DMS153 treated with DMSO at 0.1 percent for 48 hours (cell line): ENCODE measurements around the gene FBXO34.
"Not testable (repeated sequence)": the region's sequence is repeated elsewhere in the genome, so short reads cannot be mapped to it uniquely, and the experiment has no call there.

ENCODE experiments used
- DNase-seq: peaks from one replicate; lab custom pipeline; 2025; ENCODE audit not compliant: unreplicated experiment; lab: John Stamatoyannopoulos, UW

Gene FBXO34

DNA sequence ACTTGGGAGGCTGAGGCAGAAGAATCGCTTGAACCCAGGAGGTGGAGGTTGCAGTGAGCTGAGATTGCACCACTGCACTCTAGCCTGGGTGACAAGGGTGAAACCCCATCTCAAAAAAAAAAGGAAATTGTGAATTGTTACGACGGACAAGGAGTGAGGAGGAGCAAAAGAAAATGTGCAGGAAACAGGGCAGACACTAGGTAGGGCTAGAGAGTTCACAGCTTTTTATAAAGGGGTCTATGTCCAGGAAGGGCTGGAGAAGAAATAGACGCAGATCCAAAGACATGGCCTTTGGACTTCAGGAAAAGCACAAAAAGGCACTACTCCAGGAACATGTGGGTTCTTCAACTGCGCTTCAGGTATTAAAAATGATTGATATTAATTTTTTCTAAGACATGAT, 106.0 kb downstream of the FBXO34 start:
- DNase-seq = no peak

DNA sequence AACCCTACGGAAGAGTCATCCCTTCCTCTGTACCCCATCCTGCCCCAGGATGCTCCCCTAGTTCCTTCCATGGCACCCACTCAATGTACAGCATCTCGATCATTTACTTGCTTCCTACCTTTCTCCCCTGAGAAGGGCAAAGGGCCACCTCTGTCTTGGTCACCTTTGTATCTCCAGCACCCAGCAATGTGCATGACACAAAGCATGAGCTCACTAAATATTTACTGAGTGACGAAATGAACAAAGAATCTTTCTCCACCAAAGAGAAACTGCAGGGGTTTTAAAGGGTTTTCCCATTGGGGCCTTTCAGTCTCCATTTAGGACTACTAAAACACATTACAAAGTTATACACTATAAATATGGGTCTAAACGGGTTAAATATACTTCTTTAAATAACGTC, 109.8 kb downstream of the FBXO34 start:
- DNase-seq = no peak

DNA sequence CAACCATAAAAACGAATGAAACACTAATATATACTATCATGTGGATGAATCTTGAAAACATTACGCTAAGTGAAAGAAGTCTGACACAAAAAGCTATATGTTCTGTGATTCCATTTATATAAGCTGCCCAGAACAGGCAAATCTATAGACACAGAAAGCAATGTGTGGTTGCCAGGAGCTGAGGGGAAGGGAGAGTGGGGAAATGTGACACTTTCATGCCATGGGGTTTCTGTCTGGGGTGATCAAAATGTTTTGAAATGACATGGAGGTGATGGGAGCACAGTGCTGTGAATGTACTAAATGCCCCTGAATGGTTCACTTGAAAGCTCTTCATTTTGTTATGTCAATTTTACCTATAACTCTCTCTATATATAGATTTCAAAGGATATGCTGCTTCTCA, 110.3 kb downstream of the FBXO34 start:
- no peak for DNase-seq

DNA sequence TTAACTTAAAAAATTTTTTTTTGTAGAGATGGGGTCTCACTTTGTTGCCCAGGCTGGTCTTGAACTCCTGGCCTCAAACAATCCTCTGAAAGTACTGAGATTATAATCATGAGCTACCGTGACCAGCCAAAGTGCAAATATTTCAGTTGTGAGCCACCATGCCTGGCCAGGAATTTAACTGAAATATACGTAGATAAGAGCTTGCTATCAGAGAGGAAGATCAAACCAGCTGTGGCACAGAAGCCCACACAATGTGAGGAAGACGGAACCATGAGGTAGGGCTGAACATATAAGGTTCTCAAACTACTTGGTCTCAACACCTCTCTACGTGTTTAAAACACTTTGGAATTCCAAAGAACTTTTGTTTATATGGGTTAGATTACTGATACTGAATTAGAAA, 111.3 kb downstream of the FBXO34 start:
- DNase-seq = no peak

DNA sequence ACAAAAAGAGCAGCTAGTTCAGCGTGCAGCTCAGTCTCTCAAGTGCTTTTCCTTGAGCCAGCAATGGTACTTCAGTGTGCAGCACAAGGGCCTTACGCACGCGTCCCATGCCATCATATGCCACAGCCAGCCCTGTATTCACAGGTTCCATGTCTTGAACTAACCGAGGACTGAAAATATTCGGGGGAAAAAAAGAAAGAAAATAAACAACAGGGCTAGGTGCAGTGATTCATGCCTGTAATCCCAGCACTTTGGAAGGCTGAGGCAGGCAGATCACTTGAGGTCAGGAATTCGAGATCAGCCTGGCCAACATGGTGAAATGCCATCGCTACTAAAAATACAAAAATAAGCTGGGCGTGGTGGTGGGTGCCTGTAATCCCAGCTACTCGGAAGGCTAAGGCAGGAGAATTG, 111.8 kb downstream of the FBXO34 start:
- not testable (repeated sequence) for DNase-seq

DNA sequence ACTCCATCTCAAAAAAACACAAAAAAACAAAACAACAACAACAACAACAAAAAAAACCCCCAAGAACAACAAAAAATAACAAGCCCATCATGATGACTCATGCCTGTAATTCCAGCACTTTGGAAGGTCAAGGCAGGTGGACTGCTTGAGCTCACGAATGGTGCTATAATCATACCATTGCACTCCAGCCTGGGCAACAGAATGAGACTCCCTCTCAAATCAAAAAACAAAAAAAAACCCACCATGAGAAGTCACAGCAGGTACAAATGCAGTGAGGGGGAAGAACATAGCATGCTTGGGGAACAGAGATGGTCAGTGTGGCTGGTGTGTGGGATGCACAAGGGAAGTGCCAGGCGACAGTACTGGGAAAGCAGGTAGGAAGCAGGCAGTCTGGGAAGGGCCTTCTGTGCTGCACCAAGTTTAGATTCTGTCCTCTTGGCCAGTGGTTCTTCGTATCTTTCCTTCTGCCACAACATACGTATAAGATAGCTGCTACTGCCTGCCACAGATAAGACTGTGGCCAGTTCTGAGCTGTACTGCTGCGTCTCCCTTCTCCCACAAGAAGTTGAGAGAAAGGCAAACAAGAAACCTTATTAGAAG, 112.4 kb downstream of the FBXO34 start:
- DNase-seq = no peak

DNA sequence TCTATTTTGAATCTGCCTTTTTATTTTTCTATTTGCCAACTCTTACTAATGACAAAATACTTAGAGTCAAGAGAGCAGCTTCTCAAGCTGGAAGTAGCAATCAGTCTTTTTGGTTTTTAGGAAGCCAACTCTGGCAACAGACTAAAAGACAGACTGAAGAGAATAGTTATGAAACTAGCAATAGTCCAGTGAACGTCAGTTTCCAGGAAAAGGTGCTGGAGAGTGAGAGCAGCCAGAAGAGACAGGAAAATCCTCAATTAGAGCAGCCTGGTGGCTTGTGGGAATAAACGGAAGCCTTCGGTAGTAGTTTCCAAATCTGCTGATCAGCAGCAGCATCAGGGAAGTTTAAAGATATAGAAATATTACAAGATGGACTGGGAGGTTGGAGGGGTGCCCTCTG, 113.3 kb downstream of the FBXO34 start:
- DNase-seq = no peak

DNA sequence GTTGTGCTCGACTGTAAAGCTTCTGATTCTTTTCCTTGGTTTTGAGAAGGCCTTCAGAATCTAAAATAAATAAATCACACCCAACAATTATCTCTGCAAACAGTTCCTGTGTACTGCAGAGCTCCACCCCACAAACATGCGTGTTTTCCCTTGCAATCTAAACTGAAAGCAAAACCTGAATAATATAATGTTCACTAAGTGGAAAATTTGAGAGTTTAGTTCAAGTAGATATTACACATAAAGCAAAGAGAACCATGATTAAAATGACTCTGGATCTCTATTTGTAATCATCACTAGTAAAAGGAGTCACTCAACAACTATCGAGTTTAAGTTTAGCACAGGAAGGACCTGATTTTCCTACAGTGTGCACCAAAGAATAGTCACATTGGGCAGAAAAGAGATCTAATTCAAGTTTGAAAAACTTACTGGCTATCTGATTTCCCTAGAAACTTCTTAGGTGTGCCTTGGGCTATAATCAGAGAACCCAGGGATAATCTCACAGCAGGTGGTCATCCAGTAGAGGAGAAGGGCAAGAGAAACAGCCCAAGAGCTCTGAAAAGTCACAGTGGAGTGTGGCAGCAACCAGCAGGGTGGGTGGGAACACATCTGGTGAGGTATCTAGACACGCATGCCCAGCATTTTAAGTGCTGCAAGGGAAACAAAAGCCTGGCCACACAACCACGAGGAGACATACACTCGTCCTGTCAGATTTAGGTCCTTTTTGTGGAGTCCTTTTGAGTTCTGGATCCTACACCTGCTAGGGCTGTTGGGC, 115.0 kb downstream of the FBXO34 start:
- no peak for DNase-seq

DNA sequence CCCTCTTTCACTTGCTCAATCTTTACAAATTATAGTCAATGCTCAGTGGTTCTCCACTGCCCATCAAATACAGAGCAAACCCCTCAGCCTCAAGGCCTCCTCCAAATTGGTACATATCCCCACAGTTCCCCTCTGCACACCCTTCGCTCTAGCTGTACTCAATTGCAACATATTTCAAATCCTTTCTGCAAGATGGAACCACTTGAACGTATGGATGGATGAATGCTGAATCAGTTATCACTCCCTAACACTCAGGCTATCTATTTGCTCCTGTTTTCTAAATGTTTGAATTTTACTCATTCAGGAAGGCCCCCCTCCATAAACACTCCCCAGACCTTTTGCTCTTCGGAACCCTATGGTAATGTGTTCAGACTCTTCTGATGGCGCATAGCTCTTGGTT, 115.9 kb downstream of the FBXO34 start:
- no peak for DNase-seq

DNA sequence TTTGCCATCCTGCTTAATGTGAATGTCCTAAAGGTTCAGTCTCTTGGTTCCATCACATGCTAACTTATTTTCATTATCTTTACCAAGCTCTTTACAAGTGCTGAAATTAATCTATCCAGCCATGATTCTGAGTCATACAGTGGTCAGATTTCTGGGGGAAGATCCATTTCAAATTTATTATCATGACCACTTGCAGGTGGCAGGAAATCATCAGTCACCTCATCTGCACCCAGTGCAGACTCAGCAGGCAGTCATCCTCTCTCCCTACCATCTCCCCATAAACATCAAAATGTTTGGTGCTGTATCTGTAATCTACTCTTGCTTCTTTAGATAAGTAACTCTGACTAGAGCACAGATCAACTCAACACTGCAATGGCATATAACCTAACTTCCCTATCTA, 116.9 kb downstream of the FBXO34 start:
- no peak for DNase-seq

DNA sequence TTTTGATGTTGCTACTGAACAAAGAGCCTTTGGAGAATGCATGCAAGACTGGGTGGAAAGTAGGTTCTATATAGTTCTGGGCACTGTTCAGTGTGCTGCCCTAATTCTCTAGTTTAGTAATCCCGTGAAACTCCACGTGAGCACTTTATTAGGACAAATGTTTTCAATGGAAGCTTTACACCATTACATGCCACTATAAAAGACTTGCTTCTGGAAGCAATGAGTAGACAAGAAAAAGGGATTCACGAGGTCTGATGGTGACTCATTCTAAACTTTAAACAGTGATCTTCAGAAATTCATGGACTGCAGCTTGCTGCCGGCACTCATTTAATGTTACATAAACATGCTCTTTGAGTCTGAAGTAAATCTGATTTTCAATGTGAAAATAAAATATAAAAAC, 118.1 kb downstream of the FBXO34 start:
- no peak for DNase-seq

DNA sequence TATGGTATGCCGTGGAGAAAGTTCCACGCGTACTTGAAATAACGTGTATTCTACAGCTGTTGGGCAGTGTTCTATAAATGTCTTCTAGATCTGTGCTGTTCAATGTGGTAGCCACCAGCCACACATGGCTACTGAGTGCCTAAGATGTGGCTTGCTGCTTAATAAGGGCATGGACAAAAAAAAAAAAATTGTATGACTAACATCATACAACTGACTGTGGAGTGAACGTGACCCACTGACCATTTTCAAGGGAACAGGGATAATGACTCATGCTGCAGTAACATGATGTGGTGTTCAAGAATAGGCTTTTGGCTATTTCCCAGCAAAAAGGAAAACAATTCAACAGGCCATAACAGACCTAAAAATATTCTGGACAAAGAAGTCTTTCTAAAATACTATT, 127.5 kb downstream of the FBXO34 start:
- DNase-seq = no peak

DNA sequence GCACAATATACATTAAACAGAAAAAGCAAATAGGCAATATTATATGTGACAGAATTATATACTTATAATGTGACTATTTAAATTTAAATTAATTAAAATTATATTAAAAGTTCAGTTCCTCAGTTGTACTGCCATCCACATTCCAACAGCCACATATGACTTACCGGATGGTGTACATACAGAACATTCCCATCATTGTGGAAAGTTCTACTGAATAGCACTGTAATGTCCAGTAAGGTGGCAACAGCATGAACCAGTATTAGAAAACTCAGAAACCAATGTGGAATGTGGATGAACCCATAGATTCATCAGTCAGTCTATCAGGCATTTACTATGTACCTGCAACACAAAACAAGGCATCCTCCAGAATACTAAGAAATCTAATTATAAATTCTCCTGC, 128.0 kb downstream of the FBXO34 start:
- no peak for DNase-seq

DNA sequence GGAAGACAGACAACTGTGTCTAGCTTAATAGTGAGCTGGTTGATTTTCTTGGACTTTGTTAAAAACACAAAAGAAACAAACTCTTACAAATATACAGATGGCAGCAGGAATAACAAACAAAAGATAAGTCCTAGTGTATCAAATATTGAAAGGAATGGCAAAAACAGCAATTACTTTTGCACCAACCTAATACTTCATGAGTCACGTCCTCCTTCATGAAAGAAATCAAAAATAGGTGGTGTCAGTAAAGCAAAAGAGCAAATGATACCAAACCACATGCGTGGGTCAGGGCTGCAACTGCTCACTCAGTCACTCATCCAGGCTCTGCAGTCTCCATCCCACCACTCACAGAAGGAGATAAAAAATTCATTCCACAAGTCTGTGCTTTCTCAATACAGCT, 128.6 kb downstream of the FBXO34 start:
- no peak for DNase-seq

DNA sequence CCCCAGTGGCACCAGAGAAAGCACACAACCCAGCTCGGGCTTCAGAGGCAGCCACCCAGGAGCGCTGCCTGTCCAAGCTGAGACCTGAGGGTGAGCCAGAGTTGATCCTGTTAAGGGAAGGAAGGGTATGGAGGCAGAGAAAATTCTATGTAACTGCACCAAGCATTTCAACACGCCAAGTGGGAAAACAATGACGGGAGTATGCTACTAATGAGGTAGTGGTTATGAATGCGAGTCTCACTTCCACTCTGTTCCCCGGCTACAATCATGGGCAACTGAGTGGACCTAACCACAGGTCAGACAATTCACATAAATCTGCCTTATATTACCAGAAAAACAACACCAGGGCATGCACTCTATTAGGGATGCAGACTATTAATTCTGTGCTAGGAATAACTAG, 130.5 kb downstream of the FBXO34 start:
- no peak for DNase-seq
